HepG2 (cell line): ENCODE results near the gene ZFPL1. TPM values are rescaled to one million over a fixed set of nuclear protein-coding genes. Genes with fewer than 3 reads are reported as not detected.
"Not testable (repeated sequence)": the region's sequence is repeated elsewhere in the genome, so short reads cannot be mapped to it uniquely, and the experiment has no call there.

Experiments used
- ATAC-seq: fragments of 200-7000 bp; cut with Tn5 transposase; 3 replicates; pipeline ENCODE4 v1.9.1; 2020; ENCODE audit warnings: mild to moderate bottlenecking, moderate library complexity
- BruUV-seq: library from RNA; stranded (reverse); fragments of 400-500 nt; replicated peaks from 2 replicates; lab custom pipeline; 2021; lab: Mats Ljungman, UMichigan
- CTCF ChIA-PET: fragments of 300-600 bp; formaldehyde crosslinking; extraction: SDS; loops from one replicate; lab custom pipeline; 2021; ENCODE audit warnings: low total read pairs, inconsistent platforms, low intra/inter-chr PET ratio; lab: Yijun Ruan, JAX
- POLR2A ChIA-PET: fragments of 350-600 bp; sonication (Branson Sonifier 250); formaldehyde crosslinking; loops from one replicate; lab custom pipeline; 2020; ENCODE audit warnings: antibody characterized with exemption, inconsistent platforms; lab: Yijun Ruan, JAX
- DNase-seq: peaks from one replicate; pipeline ENCODE4 v3.0.0-alpha.2; 2015; ENCODE audit warnings: low spot score
- FAIRE-seq: peaks from 3 replicates; lab custom pipeline; 2011; peaks lifted over from hg19 to GRCh38; lab: Jason Lieb, UNC
- H2AFZ ChIP-seq: one replicate; pipeline ENCODE4 v1.6.1; 2011; ENCODE audit warnings: low read length, inconsistent platforms
- H3K27ac ChIP-seq: fragments of 300-600 bp; 3 replicates; pipeline ENCODE4 v1.8.0; 2011; ENCODE audit warnings: mixed run types, mild to moderate bottlenecking, mixed read lengths, low read length, inconsistent platforms; ENCODE audit not compliant: insufficient read depth; ENCODE audit errors: extremely low read length
- H3K27me3 ChIP-seq, 2 experiments: fragments of 200-600 bp in 1 of 2; 2 replicates in 1 of 2; 3 replicates in 1 of 2; pipeline versions ENCODE4 v1.6.0 to v1.8.0; 2011; ENCODE audit warnings: low read length in 2 of 2, mild to moderate bottlenecking in 2 of 2, moderate library complexity in 2 of 2, inconsistent platforms in 1 of 2; ENCODE audit not compliant: insufficient read depth in 2 of 2, control insufficient read depth in 1 of 2
- H3K36me3 ChIP-seq, 2 experiments: fragments of 200-600 bp in 1 of 2; replicated peaks in 1 of 2; 2 replicates in 1 of 2; 3 replicates in 1 of 2; pipeline versions ENCODE4 v1.5.1 to v1.8.0; 2011; ENCODE audit warnings: low read length in 2 of 2, inconsistent platforms in 1 of 2; ENCODE audit not compliant: insufficient read depth in 2 of 2, control insufficient read depth in 1 of 2
- H3K4me1 ChIP-seq: 2 replicates; pipeline ENCODE4 v1.5.1; 2012; ENCODE audit warnings: low read length, inconsistent platforms; ENCODE audit not compliant: insufficient read depth
- H3K4me2 ChIP-seq: 2 replicates; pipeline ENCODE4 v1.6.0; 2011; ENCODE audit warnings: low read depth, low read length, inconsistent platforms
- H3K4me3 ChIP-seq, 3 experiments: fragments of 200-600 bp in 1 of 3; sonication (generic), shearing (Covaris generic) in 1 of 3; replicated peaks in 1 of 3; 2 replicates each; pipeline ENCODE4 v1.5.1; 2011 to 2016; ENCODE audit warnings: low read length in 3 of 3, inconsistent platforms in 2 of 3, low read depth in 2 of 3, mild to moderate bottlenecking in 2 of 3, control low read depth in 1 of 3, mixed read lengths in 1 of 3; ENCODE audit not compliant: insufficient read depth in 1 of 3
- H3K79me2 ChIP-seq: one replicate; pipeline ENCODE4 v1.6.1; 2011; ENCODE audit warnings: low read length, inconsistent platforms; ENCODE audit not compliant: insufficient read depth
- H3K9ac ChIP-seq: 2 replicates; pipeline ENCODE4 v1.6.0; 2011; ENCODE audit warnings: mild to moderate bottlenecking, low read depth, low read length, inconsistent platforms; ENCODE audit not compliant: insufficient read depth
- H3K9me3 ChIP-seq: 2 replicates; pipeline ENCODE4 v1.5.1; 2012; ENCODE audit warnings: mild to moderate bottlenecking, low read length
- H4K20me1 ChIP-seq: 2 replicates; pipeline ENCODE4 v1.6.0; 2011; ENCODE audit warnings: inconsistent platforms, mild to moderate bottlenecking, low read length, moderate library complexity; ENCODE audit not compliant: insufficient read depth
- CEBPB ChIP-seq: IDR thresholded peaks from 2 replicates; pipeline ENCODE4 v1.6.1; 2011; ENCODE audit warnings: low read depth, low read length, improper control_type of control experiment, borderline replicate concordance
- FOSL1 ChIP-seq: sonication (generic); formaldehyde crosslinking; IDR thresholded peaks from 2 replicates; pipeline ENCODE4 v1.9.0; 2021; ENCODE audit warnings: missing genetic modification reagents, borderline replicate concordance
- KDM4B ChIP-seq: sonication (generic); formaldehyde crosslinking; IDR thresholded peaks from 2 replicates; pipeline ENCODE4 v1.4.0; 2020; ENCODE audit warnings: missing genetic modification reagents
- KLF13 ChIP-seq: sonication (generic); formaldehyde crosslinking; IDR thresholded peaks from 2 replicates; pipeline ENCODE4 v1.4.0; 2020; ENCODE audit warnings: mild to moderate bottlenecking, missing genetic modification reagents
- ZFP36L1 ChIP-seq: sonication (generic); formaldehyde crosslinking; IDR thresholded peaks from 2 replicates; pipeline ENCODE4 v1.8.0; 2022; ENCODE audit warnings: mild to moderate bottlenecking, missing genetic modification reagents, moderate library complexity
- ZNF12 ChIP-seq: sonication (generic); formaldehyde crosslinking; IDR thresholded peaks from 2 replicates; pipeline ENCODE4 v1.5.0; 2020; ENCODE audit warnings: missing genetic modification reagents
- ZNF205 ChIP-seq: IDR thresholded peaks from 2 replicates; pipeline ENCODE4 v1.6.1; 2018; ENCODE audit warnings: missing biosample characterization, missing genetic modification reagents
- ZNF225 ChIP-seq: sonication (generic); formaldehyde crosslinking; IDR thresholded peaks from 2 replicates; pipeline ENCODE4 v1.4.0; 2020; ENCODE audit warnings: mild to moderate bottlenecking, missing genetic modification reagents
- WGBS: methylation state at CpG from one replicate; pipeline ENCODE4 v1.1.6; 2017; ENCODE audit warnings: low lambda C conversion rate; 5-methylcytosine and 5-hydroxymethylcytosine counted together
- in situ Hi-C: cut with HindIII; loops from 2 replicates; pipeline ENCODE4 v1.10.0; 2017; ENCODE audit warnings: low pct_unique_long_range_greater_than_20kb; ENCODE audit not compliant: extremely low pct_ligation_motif_present
- intact Hi-C: fragments of 100-400 bp; cut with micrococcal nuclease; formaldehyde crosslinking; loops from one replicate; pipeline ENCODE4 v1.10.0; 2022; ENCODE audit not compliant: unreplicated experiment
- polyA plus RNA-seq, 8 experiments: library from polyadenylated mRNA; depleted of rRNA in 3 of 8; stranded (reverse) in 7 of 8; unstranded in 1 of 8; fragments of >200 nt; fragmentation: Illumina TruSeq in 4 of 8; extraction: Trizol in 4 of 8; gene quantifications; 2 replicates each; pipeline versions ENCODE4 v1.2.1 to v1.2.3, GENCODE V29; 2011 to 2016; ENCODE audit warnings: low read depth in 4 of 8, missing spikeins in 1 of 8, mixed read lengths in 1 of 8; ENCODE audit not compliant: insufficient read depth in 1 of 8
- total RNA-seq, 5 experiments: library from RNA; depleted of rRNA; stranded (reverse); fragments of >200 nt; fragmentation: Illumina TruSeq; extraction: Trizol; gene quantifications; 2 replicates each; pipeline ENCODE4 v1.2.3, GENCODE V29; 2016; ENCODE audit warnings: low read depth in 1 of 5
- TF ChIP-seq, protein P1 (sequence below): sonication (generic); formaldehyde crosslinking; IDR thresholded peaks from 2 replicates; pipeline ENCODE4 v1.4.0; 2020; ENCODE audit warnings: missing genetic modification reagents
- TF ChIP-seq, protein P2 (sequence below): sonication (generic); formaldehyde crosslinking; IDR thresholded peaks from 2 replicates; pipeline ENCODE4 v1.8.0; 2022; ENCODE audit warnings: low read depth, missing genetic modification reagents
- TF ChIP-seq, protein P3 (sequence below): sonication (generic); formaldehyde crosslinking; IDR thresholded peaks from 2 replicates; pipeline ENCODE4 v1.5.1; 2020; ENCODE audit warnings: missing genetic modification reagents, mild to moderate bottlenecking, borderline replicate concordance

The ZFPL1 gene
- total and polyA plus RNA-seq, 2 of the 13 experiments (the other 11 are each of a cell fraction or from before 2014, with no cell fraction given): 32.2 to 56.0 TPM

DNA sequence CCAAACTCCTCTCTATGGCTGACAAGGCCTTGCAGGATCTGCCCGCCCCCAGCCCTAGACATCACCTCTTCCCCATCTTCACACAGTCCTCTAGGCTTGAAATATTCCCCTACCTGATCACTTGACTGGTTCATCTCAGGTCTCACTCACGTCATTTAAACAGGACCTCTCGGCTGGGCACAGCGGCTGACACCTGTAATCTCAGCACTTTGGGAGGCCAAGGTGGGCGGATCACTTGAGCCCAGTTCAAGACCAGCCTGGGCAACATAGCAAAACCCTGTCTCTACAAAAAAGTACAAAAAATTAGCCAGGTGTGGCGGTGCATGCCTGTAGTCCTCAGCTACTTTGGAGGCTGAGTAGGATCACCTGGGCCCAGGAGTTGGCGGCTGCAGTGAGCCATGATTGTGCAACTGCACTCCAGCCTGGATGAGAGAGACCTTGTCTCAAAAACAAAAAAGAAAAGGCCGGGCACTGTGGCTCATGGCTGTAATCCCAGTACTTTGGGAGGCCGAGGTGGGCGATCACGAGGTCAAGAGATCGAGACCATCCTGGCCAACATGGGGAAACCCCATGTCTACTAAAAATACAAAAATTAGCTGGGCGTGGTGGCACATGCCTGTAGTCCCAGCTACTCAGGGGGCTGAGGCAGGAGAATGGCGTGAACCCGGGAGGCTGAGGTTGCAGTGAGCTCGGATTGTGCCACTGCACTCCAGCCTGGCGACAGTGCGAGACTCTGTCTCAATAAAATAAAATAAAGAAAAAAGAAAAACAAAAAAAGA lies 35.1 kb downstream of the ZFPL1 start:
- H3K27me3 ChIP-seq, H2AFZ ChIP-seq, H3K27ac ChIP-seq, BruUV-seq, H3K4me3 ChIP-seq, H3K9me3 ChIP-seq, H4K20me1 ChIP-seq, ATAC-seq, CTCF ChIA-PET, in situ Hi-C loops, DNase-seq, H3K4me2 ChIP-seq, H3K9ac ChIP-seq, intact Hi-C loops, FAIRE-seq: not testable (repeated sequence)
- 0 out of 2 replicates have a peak, but pooled peaks have one; percentile 28 for TF ChIP-seq ZNF12 (CRISPR knock-in tag)
- TF ChIP-seq CEBPB: peak; percentile 57; the same call in 1 of the 2 replicates
- 0 out of 2 replicates have a peak, but pooled peaks have one; percentile 8 for TF ChIP-seq FOSL1 (CRISPR knock-in tag)
- TF ChIP-seq, protein P1, sequence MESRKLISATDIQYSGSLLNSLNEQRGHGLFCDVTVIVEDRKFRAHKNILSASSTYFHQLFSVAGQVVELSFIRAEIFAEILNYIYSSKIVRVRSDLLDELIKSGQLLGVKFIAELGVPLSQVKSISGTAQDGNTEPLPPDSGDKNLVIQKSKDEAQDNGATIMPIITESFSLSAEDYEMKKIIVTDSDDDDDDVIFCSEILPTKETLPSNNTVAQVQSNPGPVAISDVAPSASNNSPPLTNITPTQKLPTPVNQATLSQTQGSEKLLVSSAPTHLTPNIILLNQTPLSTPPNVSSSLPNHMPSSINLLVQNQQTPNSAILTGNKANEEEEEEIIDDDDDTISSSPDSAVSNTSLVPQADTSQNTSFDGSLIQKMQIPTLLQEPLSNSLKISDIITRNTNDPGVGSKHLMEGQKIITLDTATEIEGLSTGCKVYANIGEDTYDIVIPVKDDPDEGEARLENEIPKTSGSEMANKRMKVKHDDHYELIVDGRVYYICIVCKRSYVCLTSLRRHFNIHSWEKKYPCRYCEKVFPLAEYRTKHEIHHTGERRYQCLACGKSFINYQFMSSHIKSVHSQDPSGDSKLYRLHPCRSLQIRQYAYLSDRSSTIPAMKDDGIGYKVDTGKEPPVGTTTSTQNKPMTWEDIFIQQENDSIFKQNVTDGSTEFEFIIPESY (CRISPR knock-in tag): peak; percentile 55; the same call in 1 of the 2 replicates
- 97% methylated on average over 18 of the region's 18 CpGs for WGBS
- POLR2A ChIA-PET: interaction anchor here (1.3 to 4.9 kb wide), 6 partner anchors 9 to 63 kb away, joined by 3 to 72 read pairs (median 8); partner anchors contain the start of genes CAPN1, SPDYC and SYVN1
- Histone ChIP-seq H3K36me3 (peaks cover 7 to 23% of the 10 kb centered on the region in 2 experiments; a peak in 4 of 5 replicates), H3K4me1 (peaks cover 46% of the 10 kb centered on the region), H3K79me2 (peaks cover 35% of the 10 kb centered on the region)

DNA sequence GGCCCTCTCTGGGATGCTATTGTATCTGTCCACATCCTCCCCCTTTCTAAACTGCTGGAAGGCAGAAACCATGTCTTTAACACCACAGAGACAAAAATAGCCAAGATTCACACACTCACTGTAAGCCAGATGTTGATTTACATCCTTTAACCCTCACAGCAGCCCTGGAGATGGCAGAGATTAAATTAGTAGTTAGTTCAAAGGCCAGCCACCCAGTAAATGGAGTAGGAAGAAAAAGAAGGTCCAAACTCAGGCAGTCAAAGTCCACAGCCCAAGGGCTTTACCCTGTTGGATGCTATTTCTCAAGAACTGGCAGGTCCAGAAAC lies 35.6 kb downstream of the ZFPL1 start:
- H3K4me3 ChIP-seq: no peak overlapping the region
- H3K79me2 ChIP-seq: peaks cover 40% of the 10 kb centered on the region
- H4K20me1 ChIP-seq: no peaks in the 10 kb centered on the region
- TF ChIP-seq KLF13 (CRISPR knock-in tag) (no peak), ZFP36L1 (CRISPR knock-in tag) (no peak), KDM4B (CRISPR knock-in tag) (no peak), ZNF205 (no peak), ZNF225 (CRISPR knock-in tag) (no peak)
- TF ChIP-seq, protein P2, sequence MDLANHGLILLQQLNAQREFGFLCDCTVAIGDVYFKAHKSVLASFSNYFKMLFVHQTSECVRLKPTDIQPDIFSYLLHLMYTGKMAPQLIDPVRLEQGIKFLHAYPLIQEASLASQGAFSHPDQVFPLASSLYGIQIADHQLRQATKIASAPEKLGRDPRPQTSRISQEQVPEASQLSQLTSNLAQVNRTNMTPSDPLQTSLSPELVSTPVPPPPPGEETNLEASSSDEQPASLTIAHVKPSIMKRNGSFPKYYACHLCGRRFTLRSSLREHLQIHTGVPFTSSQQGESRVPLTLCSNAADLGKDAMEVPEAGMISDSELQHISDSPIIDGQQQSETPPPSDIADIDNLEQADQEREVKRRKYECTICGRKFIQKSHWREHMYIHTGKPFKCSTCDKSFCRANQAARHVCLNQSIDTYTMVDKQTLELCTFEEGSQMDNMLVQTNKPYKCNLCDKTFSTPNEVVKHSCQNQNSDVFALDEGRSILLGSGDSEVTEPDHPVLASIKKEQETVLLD (CRISPR knock-in tag): no peak
- TF ChIP-seq, protein P3, sequence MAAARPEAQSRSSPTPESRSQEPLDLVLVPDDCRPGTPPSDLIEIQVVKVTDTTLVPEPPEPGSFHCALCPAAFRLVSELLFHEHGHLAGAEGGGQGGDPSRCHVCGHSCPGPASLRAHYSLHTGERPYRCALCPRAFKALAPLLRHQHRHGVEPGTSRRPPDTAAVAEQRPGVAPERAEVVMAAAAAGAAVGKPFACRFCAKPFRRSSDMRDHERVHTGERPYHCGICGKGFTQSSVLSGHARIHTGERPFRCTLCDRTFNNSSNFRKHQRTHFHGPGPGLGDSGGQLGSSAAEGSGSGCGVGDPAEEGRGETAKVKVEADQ: no peak
- H3K27ac ChIP-seq: no peak overlapping the region
- no peak overlapping the region for H2AFZ ChIP-seq
- intact Hi-C loops (no loop called here), in situ Hi-C loops (no loop called here)
- ATAC-seq (no peak), FAIRE-seq (no peak), DNase-seq (no peak)
- H3K4me2 ChIP-seq: no peak overlapping the region
- POLR2A ChIA-PET: interaction anchor here (1.3 to 4.9 kb wide), 4 partner anchors 9 to 48 kb away, joined by 3 to 72 read pairs (median 8); partner anchors contain the start of gene SPDYC
- H3K9ac ChIP-seq: no peak overlapping the region
- H3K36me3 ChIP-seq: peaks cover 7 to 28% of the 10 kb centered on the region in 2 experiments; a peak in 4 of 5 replicates
- no peaks in the 10 kb centered on the region; a peak in 1 of 5 replicates for H3K27me3 ChIP-seq
- CTCF ChIA-PET: no interaction called here
- BruUV-seq: no TSS peak
- peaks cover 49% of the 10 kb centered on the region for H3K4me1 ChIP-seq
- no peaks in the 10 kb centered on the region for H3K9me3 ChIP-seq
